ENCODE results near the gene MRPL36.

DNA sequence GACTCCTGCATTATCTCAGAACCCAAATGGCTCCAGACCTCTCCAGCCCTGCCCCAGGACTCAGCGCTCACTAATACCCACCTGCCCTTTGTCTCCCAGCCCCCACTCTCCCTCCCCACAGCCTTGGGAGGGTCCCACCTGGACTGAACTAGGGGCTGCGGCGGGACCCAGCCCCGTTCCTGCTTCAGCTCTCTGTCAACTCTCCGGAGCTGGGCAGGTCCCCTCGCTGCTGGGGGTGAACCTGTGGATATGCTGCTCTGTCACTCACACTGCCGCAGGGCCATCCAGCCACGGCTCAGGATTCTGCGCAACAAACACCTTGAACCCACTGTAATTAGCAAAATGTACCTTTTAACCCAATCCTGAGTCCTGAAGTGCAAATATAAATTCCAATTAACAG lies 38.4 kb upstream of the MRPL36 start:
- TF ChIP-seq, protein P1, sequence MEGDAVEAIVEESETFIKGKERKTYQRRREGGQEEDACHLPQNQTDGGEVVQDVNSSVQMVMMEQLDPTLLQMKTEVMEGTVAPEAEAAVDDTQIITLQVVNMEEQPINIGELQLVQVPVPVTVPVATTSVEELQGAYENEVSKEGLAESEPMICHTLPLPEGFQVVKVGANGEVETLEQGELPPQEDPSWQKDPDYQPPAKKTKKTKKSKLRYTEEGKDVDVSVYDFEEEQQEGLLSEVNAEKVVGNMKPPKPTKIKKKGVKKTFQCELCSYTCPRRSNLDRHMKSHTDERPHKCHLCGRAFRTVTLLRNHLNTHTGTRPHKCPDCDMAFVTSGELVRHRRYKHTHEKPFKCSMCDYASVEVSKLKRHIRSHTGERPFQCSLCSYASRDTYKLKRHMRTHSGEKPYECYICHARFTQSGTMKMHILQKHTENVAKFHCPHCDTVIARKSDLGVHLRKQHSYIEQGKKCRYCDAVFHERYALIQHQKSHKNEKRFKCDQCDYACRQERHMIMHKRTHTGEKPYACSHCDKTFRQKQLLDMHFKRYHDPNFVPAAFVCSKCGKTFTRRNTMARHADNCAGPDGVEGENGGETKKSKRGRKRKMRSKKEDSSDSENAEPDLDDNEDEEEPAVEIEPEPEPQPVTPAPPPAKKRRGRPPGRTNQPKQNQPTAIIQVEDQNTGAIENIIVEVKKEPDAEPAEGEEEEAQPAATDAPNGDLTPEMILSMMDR (IDR thresholded peaks at IDR 0.05), result no peak
- TF ChIP-seq POLR2AphosphoS5 (IDR thresholded peaks at IDR 0.05) (no peak), POLR2A (IDR thresholded peaks at IDR 0.05) (no peak), EP300 (IDR thresholded peaks at IDR 0.05) (no peak)
